Activated CD4-positive, alpha-beta T cell treated with anti-CD3 and anti-CD28 coated beads, Interleukin-2, amount 10 ng/mL, durations not matched to agents 7 days and 5 days (primary cell): ENCODE results near the gene DAPK1. TPM values are rescaled to one million over a fixed set of nuclear protein-coding genes. Genes with fewer than 3 reads are reported as not detected.
"Not testable (repeated sequence)": the region's sequence is repeated elsewhere in the genome, so short reads cannot be mapped to it uniquely, and the experiment has no call there.

ENCODE experiments used
- CTCF ChIA-PET: fragments of 350-600 bp; sonication (Branson Sonifier 250); formaldehyde crosslinking; loops from one replicate; lab custom pipeline; 2021; ENCODE audit warnings: antibody characterized with exemption; lab: Charles Lee
- POLR2A ChIA-PET: fragments of 350-600 bp; sonication (Branson Sonifier 250); formaldehyde crosslinking; loops from one replicate; lab custom pipeline; 2021; ENCODE audit warnings: antibody characterized with exemption; lab: Charles Lee
- DNase-seq: peaks from one replicate; pipeline ENCODE4 v3.0.0-alpha.2; 2020
- H3K27ac Mint-ChIP-seq: one replicate; pipeline ENCODE4 v1.8.0; 2021; ENCODE audit warnings: mild to moderate bottlenecking, moderate library complexity, mixed read lengths
- H3K27me3 Mint-ChIP-seq: one replicate; pipeline ENCODE4 v1.8.0; 2021; ENCODE audit warnings: mixed read lengths
- H3K36me3 Mint-ChIP-seq: one replicate; pipeline ENCODE4 v1.8.0; 2021; ENCODE audit warnings: low read depth, mixed read lengths
- H3K4me1 Mint-ChIP-seq: one replicate; pipeline ENCODE4 v1.8.0; 2021; ENCODE audit warnings: mixed read lengths
- H3K4me3 Mint-ChIP-seq: one replicate; pipeline ENCODE4 v1.8.0; 2021; ENCODE audit warnings: mild to moderate bottlenecking, moderate library complexity, mixed read lengths
- H3K9me3 Mint-ChIP-seq: one replicate; pipeline ENCODE4 v1.8.0; 2021; ENCODE audit warnings: mixed read lengths
- total RNA-seq, 2 experiments: library from RNA; stranded (reverse); gene quantifications; one replicate each; pipeline ENCODE4 v1.2.3, GENCODE V29; 2021

Gene DAPK1
- total RNA-seq, 2 experiments from 2014 or later: 0.30 to 0.35 TPM

DNA sequence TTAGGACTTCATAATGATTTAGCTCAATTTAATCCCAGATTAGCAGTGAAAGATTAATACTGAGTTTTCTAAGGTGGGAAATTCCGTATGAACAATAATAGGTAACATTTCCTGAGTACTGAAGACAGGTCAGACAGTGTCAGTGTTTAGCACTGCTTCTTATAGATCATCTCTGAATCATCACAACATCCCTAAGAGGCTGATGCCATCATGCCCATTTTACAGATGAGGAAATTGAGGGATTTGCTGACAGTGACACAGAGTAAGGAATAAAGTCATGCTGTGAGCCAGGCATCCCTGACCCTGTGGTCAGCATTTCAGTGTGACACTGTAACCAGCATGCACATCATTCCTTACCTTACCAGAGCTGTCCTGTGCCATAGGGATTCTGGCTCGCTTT, 44.5 kb downstream of the DAPK1 start:
- no peak overlapping the region for H3K27ac Mint-ChIP-seq
- no peaks in the 10 kb centered on the region for H3K9me3 Mint-ChIP-seq
- no peak overlapping the region for H3K4me3 Mint-ChIP-seq
- no peaks in the 10 kb centered on the region for H3K27me3 Mint-ChIP-seq
- ChIA-PET CTCF (no interaction called here), POLR2A (no interaction called here)
- no peak for DNase-seq
- H3K36me3 Mint-ChIP-seq: no peaks in the 10 kb centered on the region
- H3K4me1 Mint-ChIP-seq: no peaks in the 10 kb centered on the region

DNA sequence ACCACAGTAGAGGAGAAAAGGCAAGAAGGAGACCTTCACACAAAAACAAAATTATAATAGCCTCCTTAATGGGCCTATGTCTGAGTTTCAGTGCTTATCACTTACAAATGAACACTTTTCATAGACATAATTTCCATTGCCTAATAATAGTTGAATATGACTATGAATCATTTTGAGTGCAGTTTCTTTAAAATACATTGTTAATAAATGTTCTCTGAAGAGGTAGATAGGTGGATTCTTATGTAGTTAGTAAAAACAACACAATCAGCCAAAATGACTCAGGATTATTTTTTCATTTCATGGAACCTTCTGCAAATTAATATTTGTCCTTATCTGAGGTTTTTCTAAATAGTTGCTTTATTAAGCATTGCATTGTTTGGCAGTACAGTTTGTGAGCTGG, 45.6 kb downstream of the DAPK1 start:
- H3K4me3 Mint-ChIP-seq: no peak overlapping the region
- H3K36me3 Mint-ChIP-seq: no peaks in the 10 kb centered on the region
- ChIA-PET CTCF (no interaction called here), POLR2A (no interaction called here)
- H3K9me3 Mint-ChIP-seq: no peaks in the 10 kb centered on the region
- no peak overlapping the region for H3K27ac Mint-ChIP-seq
- no peaks in the 10 kb centered on the region for H3K4me1 Mint-ChIP-seq
- no peak for DNase-seq
- no peaks in the 10 kb centered on the region for H3K27me3 Mint-ChIP-seq

- no peak for DNase-seq
- Mint-ChIP-seq H3K4me3 (no peak overlapping the region), H3K36me3 (no peaks in the 10 kb centered on the region), H3K27me3 (no peaks in the 10 kb centered on the region), H3K27ac (no peak overlapping the region), H3K9me3 (no peaks in the 10 kb centered on the region), H3K4me1 (no peaks in the 10 kb centered on the region)
- CTCF ChIA-PET: interaction anchor here (1.4 kb wide), 1 partner anchor 10 kb away, joined by 4 read pairs; no protein-coding TSS in a partner anchor
- POLR2A ChIA-PET: no interaction called here
Observed at GRCh38 chr9:87545858-87546257, 48.2 kb downstream of the DAPK1 start.

- Mint-ChIP-seq H3K36me3 (no peaks in the 10 kb centered on the region), H3K27me3 (no peaks in the 10 kb centered on the region), H3K4me1 (no peaks in the 10 kb centered on the region), H3K4me3 (no peak overlapping the region), H3K9me3 (no peaks in the 10 kb centered on the region), H3K27ac (no peak overlapping the region)
- ChIA-PET POLR2A (no interaction called here), CTCF (no interaction called here)
- no peak for DNase-seq
Observed at GRCh38 chr9:87546704-87547103, 49.0 kb downstream of the DAPK1 start.

DNA sequence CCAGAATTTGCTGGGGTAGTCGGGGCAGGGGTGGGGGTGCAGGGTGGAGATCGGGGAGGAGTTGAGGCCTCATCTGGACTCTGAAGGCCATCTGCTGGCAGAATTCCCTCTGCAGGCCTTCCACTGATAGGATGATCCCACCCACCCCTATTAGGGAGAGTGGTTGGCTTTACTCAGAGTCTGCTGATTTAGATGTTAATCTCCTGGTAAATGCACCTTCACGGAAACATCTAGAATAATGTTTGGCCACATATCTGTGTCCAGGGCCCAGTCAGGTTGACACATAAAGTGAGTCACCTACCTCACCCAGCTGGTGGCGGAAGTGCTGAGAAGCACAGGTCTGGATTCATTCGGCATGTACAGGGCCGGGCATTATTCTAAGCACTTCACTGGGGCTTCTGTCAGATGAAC, 50.0 kb downstream of the DAPK1 start:
- H3K27ac Mint-ChIP-seq: no peak overlapping the region
- H3K27me3 Mint-ChIP-seq: no peaks in the 10 kb centered on the region
- ChIA-PET CTCF (no interaction called here), POLR2A (interaction anchor here (0.6 kb wide), 1 partner anchor 713 kb away, joined by 7 read pairs; no protein-coding TSS in a partner anchor)
- no peaks in the 10 kb centered on the region for H3K9me3 Mint-ChIP-seq
- no peak overlapping the region for H3K4me3 Mint-ChIP-seq
- no peaks in the 10 kb centered on the region for H3K4me1 Mint-ChIP-seq
- no peak for DNase-seq
- H3K36me3 Mint-ChIP-seq: no peaks in the 10 kb centered on the region

GRCh38 chr9:87548159-87548558, 50.5 kb downstream of the DAPK1 start:
- no peak for DNase-seq
- CTCF ChIA-PET: no interaction called here
- H3K36me3 Mint-ChIP-seq: no peaks in the 10 kb centered on the region
- no peaks in the 10 kb centered on the region for H3K9me3 Mint-ChIP-seq
- POLR2A ChIA-PET: interaction anchor here (0.6 kb wide), 1 partner anchor 712 kb away, joined by 7 read pairs; no protein-coding TSS in a partner anchor
- no peak overlapping the region for H3K4me3 Mint-ChIP-seq
- H3K27ac Mint-ChIP-seq: no peak overlapping the region
- no peaks in the 10 kb centered on the region for H3K4me1 Mint-ChIP-seq
- H3K27me3 Mint-ChIP-seq: no peaks in the 10 kb centered on the region

DNA sequence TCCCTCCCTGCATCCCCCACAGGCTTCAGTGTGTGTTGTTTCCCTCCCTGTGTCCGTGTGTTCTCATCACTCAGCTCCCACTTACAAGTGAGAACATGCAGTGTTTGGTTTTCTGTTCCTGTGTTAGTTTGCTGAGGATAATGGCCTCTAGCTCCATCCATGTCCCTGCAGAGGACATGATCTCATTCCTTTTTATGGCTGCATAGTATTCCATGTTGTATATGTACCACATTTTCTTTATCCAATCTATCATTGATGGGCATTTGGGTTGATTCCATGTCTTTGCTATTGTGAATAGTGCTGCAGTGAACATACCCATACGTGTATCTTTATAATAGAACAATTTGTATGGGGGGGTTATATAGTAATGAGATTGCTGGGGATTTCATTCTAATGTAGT, 51.4 kb downstream of the DAPK1 start:
- H3K27ac Mint-ChIP-seq, H3K27me3 Mint-ChIP-seq, H3K4me3 Mint-ChIP-seq, H3K36me3 Mint-ChIP-seq, H3K9me3 Mint-ChIP-seq, H3K4me1 Mint-ChIP-seq, DNase-seq, CTCF ChIA-PET, POLR2A ChIA-PET: not testable (repeated sequence)

GRCh38 chr9:87549791-87550190, 52.1 kb downstream of the DAPK1 start:
- ChIA-PET POLR2A (no interaction called here), CTCF (no interaction called here)
- Mint-ChIP-seq H3K4me3 (no peak overlapping the region), H3K27ac (no peak overlapping the region), H3K4me1 (no peaks in the 10 kb centered on the region), H3K9me3 (no peaks in the 10 kb centered on the region), H3K36me3 (no peaks in the 10 kb centered on the region), H3K27me3 (no peaks in the 10 kb centered on the region)
- no peak for DNase-seq

GRCh38 chr9:87550253-87550954, 52.7 kb downstream of the DAPK1 start:
- no peak for DNase-seq
- H3K36me3 Mint-ChIP-seq: no peaks in the 10 kb centered on the region
- CTCF ChIA-PET: no interaction called here
- no peaks in the 10 kb centered on the region for H3K4me1 Mint-ChIP-seq
- POLR2A ChIA-PET: no interaction called here
- no peak overlapping the region for H3K27ac Mint-ChIP-seq
- no peaks in the 10 kb centered on the region for H3K27me3 Mint-ChIP-seq
- H3K9me3 Mint-ChIP-seq: no peaks in the 10 kb centered on the region
- no peak overlapping the region for H3K4me3 Mint-ChIP-seq

DNA sequence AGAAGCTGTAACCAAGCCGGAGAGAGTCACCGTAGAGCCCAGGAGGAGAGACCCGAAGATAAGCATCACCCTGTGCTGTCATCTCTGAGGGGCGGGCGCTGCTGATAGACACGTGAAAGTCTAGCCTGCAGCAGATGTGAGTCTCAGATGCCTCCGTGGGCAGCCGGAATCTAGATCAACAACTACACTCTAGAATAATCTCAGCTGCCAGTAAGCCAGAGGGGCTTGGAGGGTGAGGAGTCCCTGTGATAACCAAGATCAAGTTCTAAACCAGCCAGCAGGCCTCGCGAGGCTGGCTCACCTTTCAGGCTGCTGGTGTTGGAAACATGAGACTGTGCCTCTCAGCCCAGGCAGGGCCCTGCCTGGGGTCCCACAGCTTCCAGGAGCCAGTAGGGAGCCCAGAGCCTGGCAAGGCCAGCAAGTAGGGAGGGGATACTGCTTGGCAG, 54.1 kb downstream of the DAPK1 start:
- Mint-ChIP-seq H3K36me3 (no peaks in the 10 kb centered on the region), H3K4me3 (no peak overlapping the region), H3K27ac (no peak overlapping the region), H3K9me3 (no peaks in the 10 kb centered on the region), H3K4me1 (no peaks in the 10 kb centered on the region), H3K27me3 (no peaks in the 10 kb centered on the region)
- ChIA-PET POLR2A (no interaction called here), CTCF (interaction anchor here (1.0 kb wide), 1 partner anchor 15 kb away, joined by 3 read pairs; no protein-coding TSS in a partner anchor)
- no peak for DNase-seq

DNA sequence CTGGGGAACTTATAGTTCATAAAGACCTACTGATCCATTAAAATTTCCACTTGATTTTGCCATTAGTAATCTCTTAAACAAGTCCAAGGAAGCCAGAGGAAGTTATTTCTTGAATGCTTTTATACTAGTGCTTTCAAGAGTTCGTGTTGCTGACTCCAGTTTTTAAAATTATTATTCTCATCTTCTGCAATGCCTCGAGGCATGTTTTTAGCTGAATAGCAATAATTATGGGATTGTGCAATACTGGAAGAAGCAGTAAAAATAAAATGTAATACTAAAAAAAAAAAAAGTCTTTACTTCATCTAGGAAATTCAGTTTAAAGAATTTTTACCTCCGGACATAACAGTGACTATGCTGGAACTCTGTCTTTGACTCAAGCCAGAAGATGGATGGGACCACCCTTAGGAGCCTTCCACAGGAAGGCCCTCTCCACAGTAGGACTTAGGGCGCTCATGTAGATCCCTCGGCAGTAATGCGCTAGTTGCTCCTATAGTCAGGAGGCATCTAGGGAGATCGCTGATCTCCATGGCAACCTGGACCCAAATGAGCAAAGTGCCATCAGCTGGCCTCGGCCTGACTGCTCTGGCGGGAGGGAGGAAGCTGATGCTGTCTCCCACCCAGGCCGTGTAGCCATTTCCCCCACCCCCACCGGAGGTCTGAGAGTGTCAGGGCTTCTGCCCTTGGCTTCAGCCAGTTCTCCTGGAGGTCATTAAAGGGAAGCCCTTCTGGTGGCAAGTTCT, 56.7 kb downstream of the DAPK1 start:
- no peaks in the 10 kb centered on the region for H3K36me3 Mint-ChIP-seq
- no peak for DNase-seq
- CTCF ChIA-PET: no interaction called here
- H3K27me3 Mint-ChIP-seq: no peaks in the 10 kb centered on the region
- no peak overlapping the region for H3K4me3 Mint-ChIP-seq
- H3K27ac Mint-ChIP-seq: no peak overlapping the region
- POLR2A ChIA-PET: no interaction called here
- H3K9me3 Mint-ChIP-seq: no peaks in the 10 kb centered on the region
- H3K4me1 Mint-ChIP-seq: no peaks in the 10 kb centered on the region

- POLR2A ChIA-PET: no interaction called here
- Mint-ChIP-seq H3K36me3 (no peaks in the 10 kb centered on the region), H3K27me3 (no peaks in the 10 kb centered on the region), H3K4me1 (no peaks in the 10 kb centered on the region), H3K9me3 (no peaks in the 10 kb centered on the region), H3K4me3 (no peak overlapping the region), H3K27ac (no peak overlapping the region)
- CTCF ChIA-PET: no interaction called here
- no peak for DNase-seq
Observed at GRCh38 chr9:87554976-87555375, 57.3 kb downstream of the DAPK1 start.

- ChIA-PET CTCF (no interaction called here), POLR2A (no interaction called here)
- H3K27ac Mint-ChIP-seq: no peak overlapping the region
- H3K4me1 Mint-ChIP-seq: no peaks in the 10 kb centered on the region
- DNase-seq: no peak
- no peaks in the 10 kb centered on the region for H3K36me3 Mint-ChIP-seq
- H3K27me3 Mint-ChIP-seq: no peaks in the 10 kb centered on the region
- H3K4me3 Mint-ChIP-seq: no peak overlapping the region
- H3K9me3 Mint-ChIP-seq: no peaks in the 10 kb centered on the region
Observed at GRCh38 chr9:87556039-87556438, 58.4 kb downstream of the DAPK1 start.
